ENCODE measurements around the gene NISCH. TPM values are rescaled to one million over a fixed set of nuclear protein-coding genes. Genes with fewer than 3 reads are reported as not detected.

Gene NISCH
- total and polyA plus RNA-seq, 4 donors: 91.5 to 161 (median 113) TPM

GRCh38 chr3:52498137-52499054 is 43.0 kb downstream of the NISCH start:
- no peaks in the 10 kb centered on the region for H3K9me3 ChIP-seq (ENCODE audit: control insufficient read depth, insufficient read depth, low read length)
- peaks cover 22% of the 10 kb centered on the region for H3K36me3 ChIP-seq (ENCODE audit: control insufficient read depth, insufficient read depth, low read length)
- no peak overlapping the region for H3K4me3 ChIP-seq (ENCODE audit: low read depth, low read length)
- 67% methylated on average over 23 of the region's 24 CpGs for WGBS (ENCODE audit: insufficient coverage)
- H3K27me3 ChIP-seq (ENCODE audit: control insufficient read depth, insufficient read depth, low read length): no peaks in the 10 kb centered on the region
- DNase-seq (ENCODE audit: low read depth in 4 of 6, low spot score in 6 of 6): no peak
- H3K27ac ChIP-seq (ENCODE audit: low read depth, low read length): no peak overlapping the region
- peaks cover 16% of the 10 kb centered on the region for H3K4me1 ChIP-seq (ENCODE audit: control insufficient read depth, insufficient read depth, low read length)

DNA sequence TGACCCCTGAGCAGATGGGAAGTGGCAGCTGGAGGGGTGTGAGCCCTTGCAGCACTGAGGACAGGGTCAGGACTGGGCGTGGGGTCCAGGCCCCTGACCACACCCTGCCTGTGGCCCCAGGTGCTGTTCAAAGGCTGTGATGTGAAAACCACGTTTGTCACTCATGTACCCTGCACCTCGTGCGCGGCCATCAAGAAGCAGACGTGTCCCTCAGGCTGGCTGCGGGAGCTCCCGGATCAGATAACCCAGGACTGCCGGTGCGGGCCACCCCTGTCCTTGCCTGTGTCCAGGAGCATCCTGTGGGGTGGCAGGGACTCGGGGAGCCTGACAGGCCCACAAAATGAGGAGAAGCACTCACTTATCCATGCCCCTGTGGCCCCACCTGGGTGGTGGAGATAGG is 45.6 kb downstream of the NISCH start:
- WGBS (ENCODE audit: insufficient coverage): 88% methylated on average over 11 of the region's 11 CpGs
- H3K27ac ChIP-seq (ENCODE audit: low read depth, low read length): no peak overlapping the region

DNA sequence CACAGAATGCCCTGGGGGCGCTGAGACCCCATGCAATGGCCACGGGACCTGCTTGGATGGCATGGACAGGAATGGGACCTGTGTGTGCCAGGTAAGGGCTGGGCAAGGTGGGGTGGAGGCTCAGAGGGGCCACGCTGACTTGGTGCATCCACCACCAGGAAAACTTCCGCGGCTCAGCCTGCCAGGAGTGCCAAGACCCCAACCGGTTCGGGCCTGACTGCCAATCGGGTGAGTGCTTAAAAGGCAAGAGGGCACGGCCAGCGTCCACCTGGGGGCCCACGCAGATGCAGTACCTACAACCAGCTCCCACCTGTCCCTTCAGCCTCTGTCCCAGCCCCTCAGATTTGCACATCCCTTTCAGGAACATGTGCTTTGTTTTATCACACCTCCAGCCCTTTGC is 46.6 kb downstream of the NISCH start:
- Histone ChIP-seq H3K4me3 (ENCODE audit: low read depth, low read length) (no peak overlapping the region), H3K4me1 (ENCODE audit: control insufficient read depth, insufficient read depth, low read length) (peaks cover 3% of the 10 kb centered on the region), H3K9me3 (ENCODE audit: control insufficient read depth, insufficient read depth, low read length) (no peaks in the 10 kb centered on the region), H3K27ac (ENCODE audit: low read depth, low read length) (no peak overlapping the region), H3K27me3 (ENCODE audit: control insufficient read depth, insufficient read depth, low read length) (no peaks in the 10 kb centered on the region), H3K36me3 (ENCODE audit: control insufficient read depth, insufficient read depth, low read length) (peaks cover 2% of the 10 kb centered on the region)
- DNase-seq (ENCODE audit: low read depth in 4 of 6, low spot score in 6 of 6): no peak
- WGBS (ENCODE audit: insufficient coverage): 89% methylated on average over 11 of the region's 11 CpGs

More for the DNA sequence above, 45.6 kb downstream of the NISCH start:
- H3K4me3 ChIP-seq (ENCODE audit: low read depth, low read length): no peak overlapping the region
- H3K4me1 ChIP-seq (ENCODE audit: control insufficient read depth, insufficient read depth, low read length): peaks cover 3% of the 10 kb centered on the region
- DNase-seq (ENCODE audit: low read depth in 4 of 6, low spot score in 6 of 6): no peak
- peaks cover 2% of the 10 kb centered on the region for H3K36me3 ChIP-seq (ENCODE audit: control insufficient read depth, insufficient read depth, low read length)
- no peaks in the 10 kb centered on the region for H3K9me3 ChIP-seq (ENCODE audit: control insufficient read depth, insufficient read depth, low read length)
- no peaks in the 10 kb centered on the region for H3K27me3 ChIP-seq (ENCODE audit: control insufficient read depth, insufficient read depth, low read length)

- no peaks in the 10 kb centered on the region for H3K9me3 ChIP-seq (ENCODE audit: control insufficient read depth, insufficient read depth, low read length)
- H3K36me3 ChIP-seq (ENCODE audit: control insufficient read depth, insufficient read depth, low read length): peaks cover 2% of the 10 kb centered on the region
- H3K4me1 ChIP-seq (ENCODE audit: control insufficient read depth, insufficient read depth, low read length): peaks cover 3% of the 10 kb centered on the region
- DNase-seq (ENCODE audit: low read depth in 4 of 6, low spot score in 6 of 6): no peak
- 94% methylated on average over 11 of the region's 11 CpGs for WGBS (ENCODE audit: insufficient coverage)
- no peak overlapping the region for H3K4me3 ChIP-seq (ENCODE audit: low read depth, low read length)
- H3K27ac ChIP-seq (ENCODE audit: low read depth, low read length): no peak overlapping the region
- H3K27me3 ChIP-seq (ENCODE audit: control insufficient read depth, insufficient read depth, low read length): no peaks in the 10 kb centered on the region
Measured at GRCh38 chr3:52502808-52503350, 47.5 kb downstream of the NISCH start.

DNA sequence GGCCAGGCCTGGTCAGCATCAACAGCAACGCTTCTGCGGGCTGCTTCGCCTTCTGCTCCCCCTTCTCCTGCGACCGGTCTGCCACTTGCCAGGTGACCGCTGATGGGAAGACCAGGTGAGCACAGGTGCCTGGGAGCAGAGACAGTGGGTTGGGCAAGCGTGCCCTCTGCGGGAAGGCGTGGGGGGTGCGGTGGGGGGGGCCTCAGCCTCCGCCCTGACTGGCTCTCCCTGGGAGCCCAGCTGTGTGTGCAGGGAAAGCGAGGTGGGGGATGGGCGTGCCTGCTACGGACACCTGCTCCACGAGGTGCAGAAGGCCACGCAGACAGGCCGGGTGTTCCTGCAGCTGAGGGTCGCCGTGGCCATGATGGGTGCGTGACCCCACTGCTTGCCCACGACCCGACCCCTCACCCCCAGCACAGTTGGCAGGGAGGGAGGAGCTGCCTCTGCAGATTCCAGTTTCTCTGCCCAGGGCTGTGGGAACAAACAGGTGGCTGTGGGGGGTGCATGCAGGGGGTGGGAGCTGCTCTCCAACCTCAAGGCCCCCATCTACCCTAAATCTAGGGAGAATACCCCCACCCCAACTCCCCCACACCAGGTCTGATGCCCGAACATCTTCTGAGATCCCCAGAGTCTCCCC is 48.5 kb downstream of the NISCH start:
- Histone ChIP-seq H3K9me3 (ENCODE audit: control insufficient read depth, insufficient read depth, low read length) (no peaks in the 10 kb centered on the region), H3K27me3 (ENCODE audit: control insufficient read depth, insufficient read depth, low read length) (no peaks in the 10 kb centered on the region), H3K36me3 (ENCODE audit: control insufficient read depth, insufficient read depth, low read length) (peaks cover 2% of the 10 kb centered on the region), H3K4me3 (ENCODE audit: low read depth, low read length) (no peak overlapping the region), H3K4me1 (ENCODE audit: control insufficient read depth, insufficient read depth, low read length) (no peaks in the 10 kb centered on the region), H3K27ac (ENCODE audit: low read depth, low read length) (no peak overlapping the region)
- WGBS (ENCODE audit: insufficient coverage): 63% methylated on average over 18 of the region's 23 CpGs
- DNase-seq (ENCODE audit: low read depth in 4 of 6, low spot score in 6 of 6): no peak

GRCh38 chr3:52504977-52505376 is 49.6 kb downstream of the NISCH start:
- no peak for DNase-seq (ENCODE audit: low read depth in 4 of 6, low spot score in 6 of 6)
- 79% methylated on average over 10 of the region's 10 CpGs for WGBS (ENCODE audit: insufficient coverage)
- H3K9me3 ChIP-seq (ENCODE audit: control insufficient read depth, insufficient read depth, low read length): no peaks in the 10 kb centered on the region
- no peaks in the 10 kb centered on the region for H3K4me1 ChIP-seq (ENCODE audit: control insufficient read depth, insufficient read depth, low read length)
- H3K27ac ChIP-seq (ENCODE audit: low read depth, low read length): no peak overlapping the region
- H3K36me3 ChIP-seq (ENCODE audit: control insufficient read depth, insufficient read depth, low read length): peaks cover 2% of the 10 kb centered on the region
- H3K4me3 ChIP-seq (ENCODE audit: low read depth, low read length): no peak overlapping the region
- no peaks in the 10 kb centered on the region for H3K27me3 ChIP-seq (ENCODE audit: control insufficient read depth, insufficient read depth, low read length)

DNA sequence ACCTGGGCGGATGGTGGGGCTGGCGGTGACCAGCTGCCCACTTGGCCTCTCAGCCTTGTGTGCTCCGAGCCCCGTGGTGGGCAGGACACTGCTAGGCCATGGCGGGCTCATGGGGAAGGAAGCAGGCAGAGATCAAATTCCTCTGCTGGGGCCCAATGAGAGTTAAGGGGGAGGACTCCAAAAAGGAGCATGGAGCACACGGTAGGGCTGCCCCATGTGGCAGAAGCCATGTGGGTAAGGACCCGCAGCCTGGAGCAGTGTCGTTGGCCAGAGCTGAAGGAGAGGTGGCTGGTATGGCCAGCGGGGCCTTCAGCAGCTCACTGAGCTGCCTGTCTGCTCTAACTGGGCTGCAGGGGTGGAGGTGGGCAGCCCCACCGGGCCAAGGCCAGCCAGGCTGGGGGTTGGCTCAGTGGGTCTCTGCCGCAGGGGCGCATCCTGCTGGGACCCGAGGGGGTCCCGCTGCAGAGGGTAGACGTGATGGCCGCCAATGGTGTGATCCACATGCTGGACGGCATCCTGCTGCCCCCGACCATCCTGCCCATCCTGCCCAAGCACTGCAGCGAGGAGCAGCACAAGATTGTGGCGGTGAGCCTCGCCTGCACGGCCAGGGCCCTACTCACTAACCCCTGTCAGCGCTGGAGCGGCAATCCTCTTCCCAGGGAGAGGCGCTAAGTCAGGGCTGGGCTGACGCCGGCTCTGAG is 51.0 kb downstream of the NISCH start:
- H3K27me3 ChIP-seq (ENCODE audit: control insufficient read depth, insufficient read depth, low read length): no peaks in the 10 kb centered on the region
- WGBS (ENCODE audit: insufficient coverage): 79% methylated on average over 25 of the region's 27 CpGs
- H3K9me3 ChIP-seq (ENCODE audit: control insufficient read depth, insufficient read depth, low read length): no peaks in the 10 kb centered on the region
- H3K4me3 ChIP-seq (ENCODE audit: low read depth, low read length): no peak overlapping the region
- H3K36me3 ChIP-seq (ENCODE audit: control insufficient read depth, insufficient read depth, low read length): peaks cover 2% of the 10 kb centered on the region
- H3K27ac ChIP-seq (ENCODE audit: low read depth, low read length): no peak overlapping the region
- no peaks in the 10 kb centered on the region for H3K4me1 ChIP-seq (ENCODE audit: control insufficient read depth, insufficient read depth, low read length)
- no peak for DNase-seq (ENCODE audit: low read depth in 4 of 6, low spot score in 6 of 6)

GRCh38 chr3:52507359-52507758 is 52.0 kb downstream of the NISCH start:
- Histone ChIP-seq H3K4me3 (ENCODE audit: low read depth, low read length) (no peak overlapping the region), H3K4me1 (ENCODE audit: control insufficient read depth, insufficient read depth, low read length) (no peaks in the 10 kb centered on the region), H3K9me3 (ENCODE audit: control insufficient read depth, insufficient read depth, low read length) (no peaks in the 10 kb centered on the region), H3K36me3 (ENCODE audit: control insufficient read depth, insufficient read depth, low read length) (peaks cover 2% of the 10 kb centered on the region), H3K27me3 (ENCODE audit: control insufficient read depth, insufficient read depth, low read length) (no peaks in the 10 kb centered on the region), H3K27ac (ENCODE audit: low read depth, low read length) (no peak overlapping the region)
- no peak for DNase-seq (ENCODE audit: low read depth in 4 of 6, low spot score in 6 of 6)
- 81% methylated on average over 4 of the region's 5 CpGs for WGBS (ENCODE audit: insufficient coverage)

GRCh38 chr3:52509753-52510328 is 54.4 kb downstream of the NISCH start:
- WGBS (ENCODE audit: insufficient coverage): 48% methylated on average over 12 of the region's 12 CpGs
- H3K4me1 ChIP-seq (ENCODE audit: control insufficient read depth, insufficient read depth, low read length): no peaks in the 10 kb centered on the region
- H3K9me3 ChIP-seq (ENCODE audit: control insufficient read depth, insufficient read depth, low read length): no peaks in the 10 kb centered on the region
- H3K27me3 ChIP-seq (ENCODE audit: control insufficient read depth, insufficient read depth, low read length): no peaks in the 10 kb centered on the region
- no peak for DNase-seq (ENCODE audit: low read depth in 4 of 6, low spot score in 6 of 6)
- no peak overlapping the region for H3K4me3 ChIP-seq (ENCODE audit: low read depth, low read length)
- peaks cover 3% of the 10 kb centered on the region for H3K36me3 ChIP-seq (ENCODE audit: control insufficient read depth, insufficient read depth, low read length)
- no peak overlapping the region for H3K27ac ChIP-seq (ENCODE audit: low read depth, low read length)
